Measurements from ENCODE around the gene CDC73. TPM values are rescaled to one million over a fixed set of nuclear protein-coding genes. Genes with fewer than 3 reads are reported as not detected.

CDC73 gene
- total RNA-seq, 1 experiment from 2014 or later, result 78.2 TPM

GRCh38 chr1:193079187-193079586 lies 42.6 kb upstream of the CDC73 start:
- H3K9me3 ChIP-seq (ENCODE audit: control insufficient read depth, insufficient read depth, low read depth, low read length), result 0 out of 2 replicates have a peak, but pooled peaks cover 4% of the 10 kb centered on the region
- ChIA-PET CTCF (no interaction called here), POLR2A (no interaction called here)
- no peaks in the 10 kb centered on the region for H3K27me3 ChIP-seq (ENCODE audit: control insufficient read depth, insufficient read depth, low read length)
- H3K4me1 ChIP-seq (ENCODE audit: control insufficient read depth, insufficient read depth, low read length), result no peaks in the 10 kb centered on the region
- H3K36me3 ChIP-seq (ENCODE audit: control insufficient read depth, insufficient read depth, low read length), result peaks cover 32% of the 10 kb centered on the region
- no peak for TF ChIP-seq REST (IDR thresholded peaks at IDR 0.05; ENCODE audit: insufficient read depth in 1 of 2, low read depth in 2 of 2, low read length in 1 of 2)
- no peak for TF ChIP-seq CTCF (IDR thresholded peaks at IDR 0.05)
- intact Hi-C loops (cut with micrococcal nuclease; ENCODE audit: unreplicated experiment), result no loop called here
- in situ Hi-C loops (cut with HindIII; ENCODE audit: low pct_unique_long_range_greater_than_20kb, low sequenced_read_pairs), result no loop called here
- ATAC-seq (no peak), DNase-seq (ENCODE audit: low read depth, low spot score) (no peak)
- TSS peak; percentile 18 for BruUV-seq (replicated peaks)
- H3K4me3 ChIP-seq (ENCODE audit: low read depth in 2 of 2, low read length in 2 of 2), result no peak overlapping the region
- no peak overlapping the region for H3K27ac ChIP-seq (ENCODE audit: low read length)

- no peak for ATAC-seq
- in situ Hi-C loops (cut with HindIII; ENCODE audit: low pct_unique_long_range_greater_than_20kb, low sequenced_read_pairs) (no loop called here), intact Hi-C loops (cut with micrococcal nuclease; ENCODE audit: unreplicated experiment) (no loop called here)
- no peak for DNase-seq (ENCODE audit: low read depth, low spot score)
- Histone ChIP-seq H3K27me3 (ENCODE audit: control insufficient read depth, insufficient read depth, low read length) (no peaks in the 10 kb centered on the region), H3K4me1 (ENCODE audit: control insufficient read depth, insufficient read depth, low read length) (no peaks in the 10 kb centered on the region), H3K9me3 (ENCODE audit: control insufficient read depth, insufficient read depth, low read depth, low read length) (no peaks in the 10 kb centered on the region), H3K36me3 (ENCODE audit: control insufficient read depth, insufficient read depth, low read length) (peaks cover 43% of the 10 kb centered on the region), H3K4me3 (ENCODE audit: low read depth in 2 of 2, low read length in 2 of 2) (no peak overlapping the region), H3K27ac (ENCODE audit: low read length) (no peak overlapping the region)
- ChIA-PET CTCF (no interaction called here), POLR2A (interaction anchor here (0.6 kb wide), 1 partner anchor 613 kb away, joined by 4 read pairs; no protein-coding TSS in a partner anchor)
- TF ChIP-seq SIN3A (IDR thresholded peaks at IDR 0.05; ENCODE audit: borderline replicate concordance, insufficient read depth, low read depth, low read length) (no peak), CTCF (IDR thresholded peaks at IDR 0.05) (no peak), REST (IDR thresholded peaks at IDR 0.05; ENCODE audit: insufficient read depth in 1 of 2, low read depth in 2 of 2, low read length in 1 of 2) (no peak), POLR2AphosphoS5 (IDR thresholded peaks at IDR 0.05; ENCODE audit: low read depth, low read length) (no peak), TCF7L2 (IDR thresholded peaks at IDR 0.05; ENCODE audit: low read depth, low read length) (no peak)
- no TSS peak for BruUV-seq (replicated peaks)
These were observed 38.3 kb upstream of the CDC73 start for GRCh38 chr1:193083365-193084088.
